NOMO-1 (cell line): ENCODE results near the gene SLC25A25.

Experiments used
- DNase-seq, 2 experiments: peaks; one replicate each; lab custom pipeline; 2025; ENCODE audit not compliant: unreplicated experiment in 2 of 2; lab: John Stamatoyannopoulos, UW

SLC25A25 gene

GRCh38 chr9:128072144-128073021 is 4.4 kb downstream of the SLC25A25 start:
- peak; percentile 60 to 79 for DNase-seq

GRCh38 chr9:128073253-128073886 is 5.3 kb downstream of the SLC25A25 start:
- DNase-seq, result peak in 1 of 2 experiments; percentile 18

- no peak for DNase-seq
Measured at GRCh38 chr9:128077847-128078503, 9.9 kb downstream of the SLC25A25 start.

GRCh38 chr9:128078504-128079434 is 10.7 kb downstream of the SLC25A25 start:
- peak; percentile 74 to 89 for DNase-seq

GRCh38 chr9:128080206-128080605 is 12.2 kb downstream of the SLC25A25 start:
- no peak for DNase-seq

- no peak for DNase-seq
Measured at GRCh38 chr9:128081056-128081455, 13.0 kb downstream of the SLC25A25 start.

GRCh38 chr9:128082151-128082550 is 14.1 kb downstream of the SLC25A25 start:
- no peak for DNase-seq

- DNase-seq, result no peak
Measured at GRCh38 chr9:128084746-128085145, 16.7 kb downstream of the SLC25A25 start.

GRCh38 chr9:128085943-128086342 is 17.9 kb downstream of the SLC25A25 start:
- DNase-seq, result no peak

- no peak for DNase-seq
Measured at GRCh38 chr9:128087262-128087661, 19.2 kb downstream of the SLC25A25 start.

GRCh38 chr9:128088253-128088945 is 20.4 kb downstream of the SLC25A25 start:
- no peak for DNase-seq

- no peak for DNase-seq
Measured at GRCh38 chr9:128089299-128089698, 21.3 kb downstream of the SLC25A25 start.

GRCh38 chr9:128091144-128091543 is 23.1 kb downstream of the SLC25A25 start:
- DNase-seq, result no peak

GRCh38 chr9:128091571-128091970 is 23.5 kb downstream of the SLC25A25 start:
- DNase-seq, result no peak

- no peak for DNase-seq
Measured at GRCh38 chr9:128092199-128092977, 24.4 kb downstream of the SLC25A25 start.

- DNase-seq, result no peak
Measured at GRCh38 chr9:128093011-128093410, 25.0 kb downstream of the SLC25A25 start.

GRCh38 chr9:128094166-128094949 is 26.3 kb downstream of the SLC25A25 start:
- DNase-seq, result peak; percentile 95 to 97

GRCh38 chr9:128094950-128095544 is 27.0 kb downstream of the SLC25A25 start:
- DNase-seq, result no peak
